Medulla oblongata (tissue), 1 donor: Measurements from ENCODE around the gene SLC35F5.
"Not testable (repeated sequence)": the region's sequence is repeated elsewhere in the genome, so short reads cannot be mapped to it uniquely, and the experiment has no call there.

Source experiments
- DNase-seq: peaks from one replicate; pipeline ENCODE4 v3.0.0-alpha.2; 2015; ENCODE audit errors: extremely low spot score

SLC35F5 gene

DNA sequence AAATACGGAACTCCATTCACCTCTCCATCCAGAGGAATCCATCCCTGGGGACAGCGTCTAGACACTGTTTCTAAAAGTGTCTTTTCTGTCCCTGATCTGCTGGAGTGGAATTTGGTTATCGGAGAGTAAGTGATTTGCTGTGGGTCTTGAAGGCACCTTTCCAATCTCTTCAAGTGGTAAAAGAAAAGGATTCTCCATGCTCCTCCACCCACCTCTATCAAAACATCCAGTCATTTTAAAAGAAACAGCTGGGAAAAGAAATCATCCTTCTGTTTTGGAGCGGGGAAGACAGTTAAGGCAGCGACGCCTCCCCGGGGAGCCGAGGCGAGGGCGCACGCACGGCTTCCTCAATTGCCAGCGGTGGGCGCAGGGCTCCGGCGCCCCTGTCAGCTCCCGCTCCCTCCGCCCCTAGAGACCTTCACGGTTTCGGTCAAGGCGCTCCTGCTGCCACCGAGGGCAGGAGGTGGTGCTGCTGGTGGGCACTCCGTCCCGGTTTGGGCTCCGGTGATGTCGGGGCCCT, 547 bp downstream of the SLC35F5 start:
- DNase-seq = peak; percentile 46

DNA sequence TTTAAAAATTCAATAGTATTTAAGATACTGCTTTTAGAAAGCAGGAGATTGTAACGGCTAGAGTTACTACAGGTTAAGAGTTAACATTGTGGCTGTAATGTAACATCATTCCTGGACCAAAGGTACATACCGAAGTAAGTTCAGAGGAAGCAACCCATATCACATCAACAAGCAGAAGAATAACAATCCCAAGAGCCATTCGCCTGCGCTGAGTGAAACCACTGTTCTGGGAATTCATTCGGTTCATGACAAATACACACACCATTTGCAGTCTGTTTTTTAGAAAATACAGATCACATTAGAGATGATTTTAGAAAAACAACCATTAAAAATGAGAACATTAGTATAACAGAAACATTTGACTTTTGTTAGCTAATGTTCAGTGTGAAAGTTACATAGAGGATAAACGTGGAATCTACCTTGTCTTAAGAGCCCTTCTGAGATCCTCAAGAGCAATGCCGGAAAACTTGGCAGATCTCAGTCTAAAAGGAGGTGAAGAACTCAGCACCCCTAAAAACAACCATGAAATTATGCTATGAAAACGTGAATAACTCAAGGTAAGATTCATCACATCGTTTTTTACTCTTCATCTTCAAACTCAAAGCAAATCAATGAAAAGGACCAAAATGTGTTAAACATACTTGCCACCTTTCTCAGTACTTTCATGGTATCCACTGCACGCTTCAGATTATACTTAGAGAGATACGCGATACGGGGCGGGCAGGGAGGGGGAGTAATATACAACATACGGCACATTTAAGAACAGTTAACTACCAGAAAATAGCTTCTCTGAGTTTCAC, 1.2 kb downstream of the SLC35F5 start:
- DNase-seq = peak; percentile 31

DNA sequence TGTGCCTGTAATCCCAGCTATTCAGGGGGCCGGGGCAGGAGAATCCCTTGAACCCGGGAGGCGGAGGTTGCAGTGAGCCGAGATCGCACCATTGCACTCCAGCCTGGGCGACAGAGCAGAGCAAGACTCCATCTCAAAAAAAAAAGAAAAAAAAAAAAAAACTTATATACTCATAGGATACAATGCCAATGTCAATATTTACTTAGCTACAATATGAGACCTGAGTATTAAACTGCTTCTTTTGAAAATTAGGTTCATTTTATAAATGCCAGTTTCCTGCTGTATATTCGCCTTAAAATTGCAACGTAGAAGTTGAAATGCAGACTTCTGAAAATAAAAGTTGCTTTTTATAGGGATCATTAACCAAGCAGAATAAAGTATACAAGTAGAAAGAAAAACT, 2.3 kb downstream of the SLC35F5 start:
- no peak for DNase-seq

DNA sequence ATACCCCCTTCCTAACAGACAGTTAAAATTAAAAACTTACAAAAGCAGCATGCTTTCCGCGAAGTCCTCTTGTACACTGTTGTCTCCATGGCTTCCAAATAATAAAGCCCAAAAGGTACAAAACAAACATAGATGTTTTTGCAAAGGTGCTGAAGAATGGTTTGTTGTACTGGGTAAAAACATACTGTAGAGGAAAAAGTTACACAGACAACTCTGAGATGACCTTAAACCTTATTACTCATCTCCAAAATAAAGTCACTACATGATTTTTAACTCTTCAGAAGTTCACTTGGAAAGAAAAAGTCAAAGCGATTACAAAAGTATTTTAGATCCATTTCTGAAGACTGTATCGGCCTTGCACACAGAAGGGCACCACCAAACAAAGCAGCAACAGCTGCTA, 6.1 kb downstream of the SLC35F5 start:
- DNase-seq = no peak

DNA sequence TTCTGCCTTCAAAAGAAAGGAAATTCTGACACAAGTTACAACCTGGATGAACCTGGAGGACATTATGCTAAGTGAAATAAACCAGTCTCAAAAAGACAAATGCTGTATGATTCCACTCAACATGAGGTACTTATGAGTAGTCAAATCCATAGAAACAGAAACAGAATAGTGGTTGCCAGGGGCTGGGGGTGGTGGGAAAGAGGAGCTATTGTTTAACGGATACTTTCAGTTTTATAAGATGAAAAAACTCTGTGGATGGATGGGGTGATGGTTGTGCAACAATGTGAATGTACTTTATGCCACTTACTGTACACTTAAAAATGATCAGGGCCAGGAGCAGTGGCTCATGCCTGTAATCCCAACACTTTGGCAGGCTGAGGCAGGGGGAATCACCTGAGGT, 15.4 kb downstream of the SLC35F5 start:
- DNase-seq = no peak

DNA sequence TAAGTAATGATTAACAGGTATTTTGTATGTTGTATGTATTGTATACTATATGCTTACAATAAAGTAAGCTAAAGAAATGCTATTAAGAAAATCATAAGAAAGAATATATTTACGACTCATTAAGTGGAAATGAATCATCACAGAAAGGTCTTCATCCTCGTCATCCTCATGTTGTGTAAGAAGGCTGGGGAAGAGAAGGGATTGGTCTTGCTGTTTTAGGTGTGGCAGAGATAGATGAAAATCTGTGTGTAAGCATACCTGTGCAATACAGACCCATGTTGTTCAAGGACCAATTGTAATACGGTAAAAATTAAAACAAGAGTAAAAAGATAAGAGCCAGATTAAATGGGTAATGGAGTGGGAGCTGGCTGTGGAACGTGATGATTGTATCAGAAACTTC, 16.6 kb downstream of the SLC35F5 start:
- DNase-seq = no peak

DNA sequence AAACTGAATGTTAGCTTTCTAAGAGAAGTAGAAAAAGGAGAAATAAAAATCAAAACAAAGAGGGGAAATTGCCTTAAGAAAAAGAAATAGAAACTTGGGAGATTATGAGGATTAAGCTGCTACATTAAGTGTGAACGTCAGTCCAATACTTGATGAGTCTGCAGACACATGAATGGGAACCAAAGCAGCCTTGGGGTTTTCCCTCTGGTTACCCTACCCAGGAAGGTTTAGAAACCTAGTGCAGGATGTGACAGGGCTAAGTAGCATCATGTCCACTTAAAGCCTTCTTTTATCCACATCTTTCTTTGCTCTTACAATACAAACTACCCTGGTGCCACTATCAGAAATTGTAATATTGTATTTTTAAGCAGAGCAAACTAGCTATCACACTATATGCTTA, 22.3 kb downstream of the SLC35F5 start:
- no peak for DNase-seq

DNA sequence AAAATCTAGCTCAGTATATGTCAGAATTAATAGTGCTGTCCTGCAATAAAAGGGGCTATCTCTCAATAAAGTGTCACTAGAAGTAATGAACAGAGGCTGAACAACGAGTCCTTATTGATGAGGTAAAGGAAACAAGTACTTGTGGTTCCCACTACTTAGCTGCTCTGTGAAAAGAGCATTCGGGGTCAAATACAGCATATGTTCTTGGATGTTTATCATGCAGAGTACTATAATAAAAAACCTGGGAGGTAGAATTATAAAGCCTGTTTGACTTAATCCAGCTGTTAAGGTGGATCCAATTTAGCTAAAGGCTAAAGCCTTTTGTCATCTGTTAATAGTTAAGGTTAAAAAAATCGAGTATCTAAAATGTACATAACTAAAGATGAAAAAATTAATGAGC, 32.4 kb downstream of the SLC35F5 start:
- no peak for DNase-seq

DNA sequence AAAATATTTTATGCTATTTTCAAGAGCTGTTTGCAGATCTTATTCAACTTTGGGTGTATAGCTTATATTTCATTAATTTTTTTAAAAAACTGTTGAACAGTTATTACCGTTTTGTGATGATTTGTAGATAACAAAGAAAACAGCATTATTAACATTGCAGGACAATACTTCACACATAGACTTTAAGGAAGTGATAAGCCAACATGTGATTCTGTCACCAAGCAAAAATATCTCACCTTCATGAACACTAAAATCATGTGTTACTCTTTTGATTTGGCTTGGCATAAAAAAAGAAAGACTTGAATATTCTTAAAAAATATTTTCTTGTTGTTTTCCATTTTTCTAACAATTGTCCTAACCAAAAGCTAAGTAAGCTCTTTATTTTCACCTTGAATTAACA, 33.0 kb downstream of the SLC35F5 start:
- no peak for DNase-seq

DNA sequence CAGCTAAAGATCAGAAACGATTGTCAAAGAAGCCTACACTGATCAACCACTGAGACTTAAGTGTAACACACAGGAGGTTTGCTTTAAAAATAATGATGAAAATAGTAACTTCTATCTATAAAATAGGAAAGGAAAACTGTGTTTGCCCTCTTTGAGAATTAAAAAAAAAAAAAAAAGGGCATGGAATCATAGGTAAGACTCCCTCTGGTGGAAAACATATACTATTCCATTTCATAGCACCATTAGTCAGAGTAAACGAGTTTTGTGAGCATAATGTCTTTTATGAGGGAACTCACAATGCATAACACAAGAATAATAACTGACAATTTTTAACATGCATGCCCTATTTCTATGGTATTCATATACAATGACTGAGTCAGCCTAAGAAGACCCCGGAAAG, 36.3 kb downstream of the SLC35F5 start:
- no peak for DNase-seq

DNA sequence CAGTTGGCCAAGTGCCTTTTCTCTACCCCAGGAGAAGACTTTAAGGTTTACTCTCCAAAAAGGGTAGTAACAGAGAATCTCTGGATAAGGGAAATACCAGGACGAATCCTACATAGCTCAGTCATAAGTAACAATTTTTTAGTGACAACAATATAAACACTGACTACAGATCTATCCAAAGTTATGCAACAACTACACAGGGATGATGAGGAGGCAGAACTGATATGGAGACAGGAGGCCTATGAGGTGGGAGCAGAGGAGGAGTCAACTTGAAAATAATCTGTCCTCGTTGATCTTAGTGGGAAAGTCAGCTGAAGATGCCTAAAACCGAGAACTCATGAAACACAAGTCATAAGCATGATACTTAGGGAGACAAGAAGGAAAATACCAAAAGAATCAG, 40.2 kb downstream of the SLC35F5 start:
- no peak for DNase-seq

DNA sequence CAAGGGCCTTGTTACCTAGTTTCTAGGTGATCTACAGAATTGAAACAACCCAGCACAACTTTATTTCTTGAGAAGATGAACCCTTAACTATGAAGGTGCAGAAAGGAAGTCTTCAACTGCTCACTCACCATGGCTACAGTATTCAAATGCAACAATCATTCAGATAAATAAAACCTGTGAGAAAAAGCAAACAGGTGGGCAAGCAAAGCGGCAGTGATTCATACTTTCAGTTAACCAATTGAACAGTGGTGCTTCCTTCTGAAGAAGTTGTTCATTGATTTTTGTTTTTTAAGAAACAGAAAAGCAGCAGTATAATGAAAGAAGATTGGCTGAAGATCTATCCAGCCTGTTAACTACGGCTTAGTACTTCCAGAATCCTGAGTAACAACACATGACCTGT, 43.5 kb downstream of the SLC35F5 start:
- DNase-seq = no peak

DNA sequence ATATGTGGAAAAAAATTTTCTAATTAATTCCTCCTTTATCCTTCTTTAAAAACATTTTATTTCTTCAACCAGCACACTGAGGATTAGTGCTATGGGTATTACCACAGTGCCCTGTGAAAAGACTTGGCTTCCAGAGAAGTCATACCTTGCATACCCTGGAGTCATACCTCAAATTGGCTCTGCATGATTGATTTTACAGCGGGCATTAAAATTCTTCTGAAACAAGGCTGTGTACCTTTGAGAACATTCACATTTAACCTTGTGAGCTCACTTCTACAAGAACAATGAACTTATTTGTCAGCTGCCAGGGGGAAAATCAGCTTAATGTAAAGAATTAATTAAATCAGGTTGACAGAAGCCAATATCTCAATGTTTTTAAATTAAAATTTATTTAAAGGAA, 44.6 kb downstream of the SLC35F5 start:
- DNase-seq = no peak

DNA sequence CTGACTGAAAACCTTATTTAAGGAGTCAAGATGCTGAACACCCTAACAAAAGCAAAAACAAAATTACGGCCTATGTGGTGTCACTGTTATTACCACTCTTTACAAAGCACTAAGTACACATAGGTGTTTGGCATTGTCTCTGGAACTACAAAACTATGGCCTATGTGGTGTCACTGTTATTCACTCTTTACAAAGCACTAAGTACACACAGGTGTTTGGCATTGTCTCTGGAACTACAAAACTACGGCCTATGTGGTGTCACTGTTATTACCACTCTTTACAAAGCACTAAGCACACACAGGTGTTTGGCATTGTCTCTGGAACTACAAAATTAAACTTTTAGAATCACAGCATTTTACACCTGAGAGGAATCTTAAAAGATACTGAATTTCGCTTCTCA, 47.4 kb downstream of the SLC35F5 start:
- DNase-seq = no peak

DNA sequence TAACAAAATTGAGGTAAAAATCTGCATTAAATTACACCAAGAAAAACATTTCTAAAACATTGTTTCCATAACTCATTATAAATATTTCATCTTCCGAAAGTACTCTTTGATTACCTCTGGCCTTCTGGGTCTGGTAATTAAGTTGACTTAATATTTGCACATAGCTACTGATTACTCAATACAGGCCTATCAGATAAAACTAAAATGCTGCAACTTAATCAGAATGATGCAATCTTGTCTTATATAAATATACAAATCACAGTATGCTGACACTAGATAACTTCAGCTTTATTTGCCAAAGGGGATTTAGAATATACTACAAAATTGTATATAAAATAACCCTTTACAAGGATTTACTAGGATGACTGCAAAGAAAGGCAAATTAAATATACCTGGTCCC, 49.3 kb downstream of the SLC35F5 start:
- no peak for DNase-seq

DNA sequence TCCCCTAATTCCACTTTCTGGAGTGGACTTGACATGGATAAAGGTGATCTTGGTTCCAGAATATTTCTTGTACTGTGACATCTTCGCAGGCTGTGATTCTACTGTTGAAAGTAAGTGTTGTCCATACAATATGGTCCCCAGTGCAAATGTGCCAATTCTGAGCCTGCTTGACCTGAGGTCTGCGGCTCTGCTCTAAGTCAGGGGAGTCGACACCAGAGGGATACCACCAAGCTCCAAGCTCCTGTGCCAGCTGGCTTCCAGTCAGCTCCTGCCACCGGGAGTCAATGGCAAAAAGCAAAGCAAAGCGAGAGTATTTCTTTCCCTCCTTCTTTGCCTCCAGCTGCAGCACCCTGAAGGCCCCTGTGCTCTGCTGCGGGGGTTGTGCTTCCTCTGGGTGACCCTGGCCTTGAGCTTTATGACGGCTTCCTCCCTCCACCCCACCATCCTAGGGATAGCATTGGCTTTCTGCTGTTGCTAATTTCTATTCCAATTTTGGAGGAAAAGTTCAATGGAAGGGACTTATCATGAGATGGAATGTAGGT, 50.4 kb downstream of the SLC35F5 start:
- no peak for DNase-seq

DNA sequence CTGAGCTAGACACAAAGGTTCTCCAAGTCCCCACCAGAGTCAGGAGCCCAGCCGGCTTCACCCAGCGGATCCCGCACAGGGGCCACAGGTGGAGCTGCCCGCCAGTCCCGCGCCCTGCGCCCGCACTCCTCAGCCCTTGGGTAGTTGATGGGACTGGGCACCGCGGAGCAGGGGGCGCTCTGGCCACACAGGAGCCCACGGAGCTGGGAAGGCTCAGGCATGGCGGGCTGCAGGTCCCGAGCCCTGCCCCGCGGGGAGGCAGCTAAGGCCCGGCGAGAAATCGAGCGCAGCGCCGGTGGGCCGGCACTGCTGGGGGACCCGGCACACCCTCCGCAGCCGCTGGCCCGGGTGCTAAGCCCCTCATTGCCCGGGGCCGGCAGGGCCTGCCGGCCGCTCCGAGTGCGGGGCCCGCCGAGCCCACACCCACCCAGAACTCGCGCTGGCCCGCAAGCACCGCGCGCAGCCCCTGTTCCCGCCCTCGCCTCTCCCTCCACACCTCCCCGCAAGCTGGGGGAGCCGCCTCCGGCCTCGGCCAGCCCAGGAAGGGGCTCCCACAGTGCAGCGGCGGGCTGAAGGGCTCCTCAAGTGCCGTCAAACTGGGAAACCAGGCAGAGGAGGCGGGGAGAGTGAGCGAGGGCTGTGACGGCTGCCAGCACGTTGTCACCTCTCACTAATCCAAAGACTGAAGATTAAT, 52.0 kb downstream of the SLC35F5 start:
- not testable (repeated sequence) for DNase-seq

DNA sequence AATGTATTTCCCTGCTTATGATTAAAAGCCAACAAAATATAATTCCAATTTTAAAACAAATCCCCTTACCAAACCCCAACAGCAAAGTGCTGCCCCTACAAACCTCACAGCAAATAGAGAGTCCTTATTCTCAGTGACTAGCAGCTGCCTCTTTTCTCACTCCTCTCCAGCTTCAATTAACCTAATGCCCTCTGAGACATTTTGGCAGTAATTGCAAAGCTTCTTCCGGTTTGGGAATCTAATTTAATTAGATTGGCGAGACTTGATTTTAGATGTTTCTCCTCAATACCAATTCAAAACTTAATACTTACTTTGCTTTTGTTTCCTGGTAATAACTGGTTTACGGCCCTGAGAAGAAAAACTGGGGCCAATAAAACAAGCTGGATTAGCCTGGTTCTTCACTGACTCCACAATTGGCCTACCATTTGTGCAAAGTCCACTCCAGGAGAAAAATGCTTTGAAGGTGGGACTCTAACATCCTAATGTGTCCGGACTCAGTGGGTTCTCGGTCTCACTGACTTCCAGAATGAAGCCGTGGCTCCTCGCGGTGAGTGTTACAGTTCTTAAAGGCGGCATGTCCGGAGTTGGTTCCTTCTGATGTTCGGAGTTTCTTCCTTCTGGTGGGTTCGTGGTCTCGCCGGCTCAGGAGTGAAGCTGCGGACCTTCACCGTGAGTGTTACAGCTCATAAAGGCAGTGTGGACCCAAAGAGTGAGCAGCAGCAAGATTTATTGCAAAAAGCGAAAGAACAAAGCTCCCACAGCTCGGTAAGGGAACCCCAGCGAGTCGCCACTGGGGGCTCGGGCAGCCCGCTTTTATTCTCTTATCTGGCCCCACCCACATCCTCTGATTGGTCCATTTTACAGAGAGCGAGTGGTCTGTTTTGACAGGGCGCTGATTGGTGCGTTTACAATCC, 52.8 kb downstream of the SLC35F5 start:
- no peak for DNase-seq

DNA sequence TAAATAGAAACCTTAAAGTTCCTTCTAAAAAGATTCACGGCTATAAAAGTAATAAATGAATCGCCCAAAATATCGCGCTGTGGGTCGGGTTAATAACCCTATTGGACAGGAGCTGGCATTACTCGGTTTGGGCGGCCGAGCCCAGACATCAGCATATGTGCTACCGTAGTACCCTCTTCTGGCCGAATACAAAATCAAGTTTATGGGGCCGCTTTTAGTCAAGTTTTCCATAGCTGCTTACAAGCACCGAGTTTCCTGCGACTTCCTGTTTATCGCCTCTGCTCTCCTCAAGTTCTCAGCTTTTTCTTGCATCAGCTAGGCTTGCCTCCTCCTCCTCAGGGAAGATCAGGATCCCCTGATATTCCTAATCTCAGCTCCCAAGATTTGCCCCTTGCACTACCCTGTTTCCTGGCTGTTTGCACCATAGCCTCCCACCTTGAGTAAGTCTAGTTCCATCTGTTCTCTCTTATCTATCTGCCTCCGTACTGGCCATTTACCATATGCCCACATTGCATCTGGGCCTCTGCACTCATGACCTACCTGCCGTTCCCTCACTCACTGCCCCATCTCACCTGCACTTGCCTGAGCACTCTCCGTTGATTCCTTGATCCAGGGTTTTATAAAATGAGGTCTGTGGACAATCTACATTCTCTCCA, 56.1 kb downstream of the SLC35F5 start:
- peak; percentile 58 for DNase-seq

DNA sequence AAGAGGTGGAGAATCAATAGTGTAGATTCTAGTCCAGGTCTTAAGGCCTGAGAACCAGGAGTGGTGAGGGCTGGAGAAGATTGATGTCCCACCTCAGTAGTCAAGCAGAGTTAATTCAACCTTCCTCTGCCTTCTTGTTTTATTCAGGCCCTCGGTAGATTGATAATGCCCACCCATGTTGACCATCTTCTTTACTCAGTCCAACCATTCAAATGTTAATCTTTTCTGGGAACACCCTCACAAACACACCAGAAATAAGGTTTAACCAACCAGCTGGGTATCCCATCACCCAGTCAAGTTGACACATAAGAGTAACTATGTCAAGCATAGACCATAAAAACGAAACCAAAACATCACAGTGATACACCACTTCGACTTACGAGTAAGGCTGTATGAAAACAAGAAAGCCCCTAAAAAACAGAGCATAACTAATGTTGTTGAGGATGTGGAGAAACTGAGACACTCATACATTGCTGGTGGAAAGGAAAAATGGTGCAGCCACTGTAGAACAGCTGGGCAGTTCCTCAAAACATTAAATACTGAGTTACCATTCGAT, 57.5 kb downstream of the SLC35F5 start:
- no peak for DNase-seq

DNA sequence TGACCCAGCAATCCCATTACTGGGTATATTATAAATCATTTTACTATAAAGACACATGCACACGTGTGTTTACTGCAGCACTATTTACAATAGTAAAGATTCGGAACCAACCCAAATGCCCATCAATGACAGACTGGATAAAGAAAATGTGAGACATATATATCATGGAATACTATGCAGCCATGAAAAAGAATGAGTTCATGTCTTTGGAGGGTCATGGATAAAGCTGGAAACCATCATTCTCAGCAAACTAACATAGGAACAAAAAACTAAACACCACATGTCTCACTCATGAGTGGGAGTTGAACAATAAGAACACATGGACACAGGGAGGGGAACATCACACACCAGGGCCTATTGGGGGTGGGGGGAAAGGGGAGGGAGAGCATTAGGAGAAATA, 58.2 kb downstream of the SLC35F5 start:
- not testable (repeated sequence) for DNase-seq
